Measurements from ENCODE around the gene WDR13. TPM values are rescaled to one million over a fixed set of nuclear protein-coding genes. Genes with fewer than 3 reads are reported as not detected.

Gene WDR13
- polyA plus RNA-seq, 1 donor (not counting 4 experiments of a cell fraction or from before 2014, with no cell fraction given): 32.8 TPM

- peak within 1 kb of the TSS; percentile 96 for H3K27ac ChIP-seq (ENCODE audit: control insufficient read depth, insufficient read depth, low read length)
- FAIRE-seq: no peak
Observed at GRCh38 chrX:48574270-48575266, 22.7 kb upstream of the WDR13 start, which contains the start of gene RBM3. TSS of gene RBM3 (plus strand) at chrX:48574484. CDS start at chrX:48575181, 697 bp downstream.

GRCh38 chrX:48575642-48576041, 21.6 kb upstream of the WDR13 start:
- peaks cover 6 to 16% of the 10 kb centered on the region in 2 experiments for H3K36me3 ChIP-seq (ENCODE audit: control insufficient read depth in 2 of 2, extremely low read depth in 1 of 2, insufficient read depth in 2 of 2, low read length in 2 of 2)
- H3K9me3 ChIP-seq (ENCODE audit: control insufficient read depth, low read depth, low read length): no peaks in the 10 kb centered on the region
- peaks cover 20% of the 10 kb centered on the region for H3K79me2 ChIP-seq (ENCODE audit: control insufficient read depth, insufficient read depth, low read length)
- TF ChIP-seq CTCF (optimal IDR thresholded peaks at IDR 0.05 in 1 of 3, IDR thresholded peaks at IDR 0.05 in 1 of 3, conservative IDR thresholded peaks at IDR 0.05 in 1 of 3; ENCODE audit: extremely low read depth in 1 of 3, insufficient read depth in 2 of 3, low read length in 3 of 3): no peak
- TF ChIP-seq EZH2 (IDR thresholded peaks at IDR 0.05; ENCODE audit: low read length): no peak
- no peaks in the 10 kb centered on the region for H3K27me3 ChIP-seq (ENCODE audit: control insufficient read depth, extremely low read depth, insufficient read depth, low read length)
- peak overlapping the region; percentile 98 for H3K9ac ChIP-seq (ENCODE audit: control insufficient read depth, extremely low read depth, insufficient read depth, low read length)
- no peak for DNase-seq (ENCODE audit: low read depth, low spot score)
- no peak overlapping the region for H2AFZ ChIP-seq (ENCODE audit: control insufficient read depth, low read length)
- no peak for FAIRE-seq
- peak overlapping the region; percentile 60 to 92 (median 63) for H3K4me3 ChIP-seq (ENCODE audit: control insufficient read depth in 2 of 3, extremely low read depth in 1 of 3, insufficient read depth in 2 of 3, low read depth in 1 of 3, low read length in 3 of 3)
- peaks cover 26% of the 10 kb centered on the region for H3K4me1 ChIP-seq (ENCODE audit: control insufficient read depth, extremely low read depth, insufficient read depth, low read length)
- dilution Hi-C loops (cut with MboI; ENCODE audit: extremely low pct_ligation_motif_present, low sequenced_read_pairs): no loop called here
- H3K27ac ChIP-seq (ENCODE audit: control insufficient read depth, insufficient read depth, low read length): peak overlapping the region; percentile 96
- H3K9me1 ChIP-seq (ENCODE audit: control insufficient read depth, extremely low read depth, insufficient read depth, low read length): no peaks in the 10 kb centered on the region
- peak overlapping the region; percentile 85 for H3K4me2 ChIP-seq (ENCODE audit: control insufficient read depth, extremely low read depth, insufficient read depth, low read depth, low read length)
- H4K20me1 ChIP-seq (ENCODE audit: control insufficient read depth, extremely low read depth, insufficient read depth, low read length): no peaks in the 10 kb centered on the region

More at GRCh38 chrX:48574270-48575266, 22.7 kb upstream of the WDR13 start, which contains the start of gene RBM3:
- H3K4me1 ChIP-seq (ENCODE audit: control insufficient read depth, extremely low read depth, insufficient read depth, low read length): peaks cover 19% of the 10 kb centered on the region
- H3K4me2 ChIP-seq (ENCODE audit: control insufficient read depth, extremely low read depth, insufficient read depth, low read depth, low read length): peak within 1 kb of the TSS; percentile 85
- H3K27me3 ChIP-seq (ENCODE audit: control insufficient read depth, extremely low read depth, insufficient read depth, low read length): no peaks in the 10 kb centered on the region
- peak within 1 kb of the TSS; percentile 60 to 92 (median 63) for H3K4me3 ChIP-seq (ENCODE audit: control insufficient read depth in 2 of 3, extremely low read depth in 1 of 3, insufficient read depth in 2 of 3, low read depth in 1 of 3, low read length in 3 of 3)
- dilution Hi-C loops (cut with MboI; ENCODE audit: extremely low pct_ligation_motif_present, low sequenced_read_pairs): no loop called here
- no peaks in the 10 kb centered on the region for H3K9me3 ChIP-seq (ENCODE audit: control insufficient read depth, low read depth, low read length)
- H3K79me2 ChIP-seq (ENCODE audit: control insufficient read depth, insufficient read depth, low read length): peaks cover 20% of the 10 kb centered on the region
- no peak for DNase-seq (ENCODE audit: low read depth, low spot score)
- peak within 1 kb of the TSS; percentile 98 for H3K9ac ChIP-seq (ENCODE audit: control insufficient read depth, extremely low read depth, insufficient read depth, low read length)
- no peaks in the 10 kb centered on the region for H3K9me1 ChIP-seq (ENCODE audit: control insufficient read depth, extremely low read depth, insufficient read depth, low read length)
- peaks cover 6 to 16% of the 10 kb centered on the region in 2 experiments for H3K36me3 ChIP-seq (ENCODE audit: control insufficient read depth in 2 of 2, extremely low read depth in 1 of 2, insufficient read depth in 2 of 2, low read length in 2 of 2)
- H4K20me1 ChIP-seq (ENCODE audit: control insufficient read depth, extremely low read depth, insufficient read depth, low read length): no peaks in the 10 kb centered on the region
- peak within 1 kb of the TSS; percentile 80 for H2AFZ ChIP-seq (ENCODE audit: control insufficient read depth, low read length)
- TF ChIP-seq CTCF (optimal IDR thresholded peaks at IDR 0.05 in 1 of 3, IDR thresholded peaks at IDR 0.05 in 1 of 3, conservative IDR thresholded peaks at IDR 0.05 in 1 of 3; ENCODE audit: extremely low read depth in 1 of 3, insufficient read depth in 2 of 3, low read length in 3 of 3) (peak; percentile 34 to 62 (median 35)), EZH2 (IDR thresholded peaks at IDR 0.05; ENCODE audit: low read length) (no peak)

All from keratinocyte (primary cell).